Measurements from ENCODE around the gene FGGY.

FGGY gene

DNA sequence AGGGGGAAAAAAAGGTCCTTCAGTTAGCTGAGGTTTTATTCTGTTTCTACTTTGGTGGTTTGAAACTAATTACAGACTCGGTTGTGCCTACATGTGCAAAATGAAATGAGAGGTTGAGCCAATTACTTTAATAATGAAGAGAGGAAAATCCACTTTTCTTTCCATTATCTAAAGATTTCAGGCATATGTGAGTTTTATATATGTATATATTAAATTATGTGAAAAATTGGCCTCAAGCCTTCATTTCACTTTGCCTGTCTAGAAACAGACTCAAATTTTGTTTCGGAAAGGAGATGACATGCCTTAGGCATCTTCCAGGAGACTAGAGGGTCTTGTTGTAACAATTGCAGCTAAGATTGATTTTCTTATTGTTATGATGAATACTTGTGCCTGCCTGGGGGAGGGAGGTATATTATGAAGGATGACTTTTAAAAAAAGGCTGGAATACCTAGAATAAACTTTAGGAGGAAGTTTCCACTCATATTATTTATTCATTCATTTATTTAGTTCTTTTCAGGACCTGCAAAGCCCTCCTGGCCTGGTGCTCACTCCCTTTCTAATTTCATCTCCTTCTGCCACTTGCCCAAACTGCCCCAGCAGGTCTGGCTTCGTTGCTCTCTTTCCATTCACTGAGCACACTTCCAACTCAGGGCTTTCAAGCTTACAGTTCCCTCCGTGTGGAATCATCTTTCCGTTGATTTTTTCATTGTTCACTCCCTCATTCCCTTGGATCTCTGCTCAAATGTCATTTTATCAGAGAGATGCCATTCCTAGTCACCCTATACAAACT lies 423.6 kb downstream of the FGGY start:
- no peak overlapping the region for H3K4me3 ChIP-seq (ENCODE audit: low read depth, low read length)
- DNase-seq (ENCODE audit: low read depth), result no peak
- TF ChIP-seq POLR2A (IDR thresholded peaks at IDR 0.05; ENCODE audit: extremely low read depth, insufficient read length), result no peak
- TF ChIP-seq MYC (IDR thresholded peaks at IDR 0.05; ENCODE audit: low read depth, low read length), result no peak
- TF ChIP-seq, protein P1, sequence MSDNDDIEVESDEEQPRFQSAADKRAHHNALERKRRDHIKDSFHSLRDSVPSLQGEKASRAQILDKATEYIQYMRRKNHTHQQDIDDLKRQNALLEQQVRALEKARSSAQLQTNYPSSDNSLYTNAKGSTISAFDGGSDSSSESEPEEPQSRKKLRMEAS (IDR thresholded peaks at IDR 0.05; ENCODE audit: low read depth, low read length), result no peak
- TF ChIP-seq, protein P2, sequence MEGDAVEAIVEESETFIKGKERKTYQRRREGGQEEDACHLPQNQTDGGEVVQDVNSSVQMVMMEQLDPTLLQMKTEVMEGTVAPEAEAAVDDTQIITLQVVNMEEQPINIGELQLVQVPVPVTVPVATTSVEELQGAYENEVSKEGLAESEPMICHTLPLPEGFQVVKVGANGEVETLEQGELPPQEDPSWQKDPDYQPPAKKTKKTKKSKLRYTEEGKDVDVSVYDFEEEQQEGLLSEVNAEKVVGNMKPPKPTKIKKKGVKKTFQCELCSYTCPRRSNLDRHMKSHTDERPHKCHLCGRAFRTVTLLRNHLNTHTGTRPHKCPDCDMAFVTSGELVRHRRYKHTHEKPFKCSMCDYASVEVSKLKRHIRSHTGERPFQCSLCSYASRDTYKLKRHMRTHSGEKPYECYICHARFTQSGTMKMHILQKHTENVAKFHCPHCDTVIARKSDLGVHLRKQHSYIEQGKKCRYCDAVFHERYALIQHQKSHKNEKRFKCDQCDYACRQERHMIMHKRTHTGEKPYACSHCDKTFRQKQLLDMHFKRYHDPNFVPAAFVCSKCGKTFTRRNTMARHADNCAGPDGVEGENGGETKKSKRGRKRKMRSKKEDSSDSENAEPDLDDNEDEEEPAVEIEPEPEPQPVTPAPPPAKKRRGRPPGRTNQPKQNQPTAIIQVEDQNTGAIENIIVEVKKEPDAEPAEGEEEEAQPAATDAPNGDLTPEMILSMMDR (IDR thresholded peaks at IDR 0.05; ENCODE audit: low read depth, low read length), result no peak

DNA sequence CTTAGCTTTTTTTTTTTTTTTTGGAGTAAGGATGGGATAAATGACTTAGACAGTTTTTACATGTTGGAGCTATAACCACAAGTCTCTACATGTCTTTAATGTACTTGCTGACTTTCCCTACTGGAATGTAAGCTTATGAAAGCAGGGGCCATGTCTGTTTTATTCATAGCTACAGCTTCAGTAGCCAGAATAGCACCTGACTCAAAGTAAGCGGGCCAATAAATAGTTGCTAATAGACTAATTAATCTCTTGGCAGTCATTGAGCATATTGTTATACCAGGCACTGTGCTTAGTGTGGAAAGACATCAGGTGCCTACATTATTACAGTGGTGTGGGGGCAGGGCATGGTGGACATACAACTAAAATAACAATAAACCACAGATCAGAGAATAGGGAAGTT lies 433.4 kb downstream of the FGGY start:
- TF ChIP-seq MYC (IDR thresholded peaks at IDR 0.05; ENCODE audit: low read depth, low read length), result no peak
- TF ChIP-seq, protein P2 (IDR thresholded peaks at IDR 0.05; ENCODE audit: low read depth, low read length), result no peak
- TF ChIP-seq, protein P1 (IDR thresholded peaks at IDR 0.05; ENCODE audit: low read depth, low read length), result no peak
- TF ChIP-seq POLR2A (IDR thresholded peaks at IDR 0.05; ENCODE audit: extremely low read depth, insufficient read length), result no peak
- peak; percentile 24 for DNase-seq (ENCODE audit: low read depth)
- H3K4me3 ChIP-seq (ENCODE audit: low read depth, low read length), result no peak overlapping the region

DNA sequence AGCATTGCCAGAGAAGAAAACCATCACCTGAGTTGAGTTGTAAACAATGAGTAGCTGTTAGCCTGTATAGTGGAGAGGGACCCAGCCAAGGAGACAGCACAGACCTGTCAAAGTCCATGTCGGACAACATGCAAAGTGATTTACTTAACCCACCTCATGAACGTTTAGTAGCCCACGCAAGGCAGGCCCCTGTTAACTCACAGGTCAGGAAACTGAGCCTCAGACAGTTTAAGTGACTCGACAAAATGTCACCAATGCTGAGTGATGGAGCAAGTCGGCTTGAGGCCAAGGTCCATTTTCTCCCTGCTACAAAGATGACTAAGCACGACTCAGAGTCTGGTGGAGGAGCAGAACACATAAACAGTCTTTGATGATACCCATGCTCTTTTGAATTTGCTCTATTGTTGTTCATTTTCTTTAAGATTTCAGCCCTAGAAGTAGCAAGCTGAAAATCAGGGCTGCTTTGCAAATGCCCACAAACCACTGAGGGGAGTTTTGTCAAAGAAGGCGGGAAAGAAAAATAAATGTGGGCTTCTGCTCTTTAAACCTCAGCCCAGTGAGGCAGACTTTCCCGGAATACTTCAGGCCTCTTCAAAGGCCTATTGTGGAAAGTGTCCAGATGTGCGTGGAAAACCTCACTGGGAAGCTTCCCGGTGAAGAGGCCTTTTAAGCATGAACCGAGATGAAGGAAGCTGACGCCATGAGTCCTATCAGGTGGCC lies 434.0 kb downstream of the FGGY start:
- no peak overlapping the region for H3K4me3 ChIP-seq (ENCODE audit: low read depth, low read length)
- TF ChIP-seq MYC (IDR thresholded peaks at IDR 0.05; ENCODE audit: low read depth, low read length) (no peak), POLR2A (IDR thresholded peaks at IDR 0.05; ENCODE audit: extremely low read depth, insufficient read length) (no peak)
- TF ChIP-seq, protein P2 (IDR thresholded peaks at IDR 0.05; ENCODE audit: low read depth, low read length), result no peak
- TF ChIP-seq, protein P1 (IDR thresholded peaks at IDR 0.05; ENCODE audit: low read depth, low read length), result no peak
- DNase-seq (ENCODE audit: low read depth), result peak; percentile 83

DNA sequence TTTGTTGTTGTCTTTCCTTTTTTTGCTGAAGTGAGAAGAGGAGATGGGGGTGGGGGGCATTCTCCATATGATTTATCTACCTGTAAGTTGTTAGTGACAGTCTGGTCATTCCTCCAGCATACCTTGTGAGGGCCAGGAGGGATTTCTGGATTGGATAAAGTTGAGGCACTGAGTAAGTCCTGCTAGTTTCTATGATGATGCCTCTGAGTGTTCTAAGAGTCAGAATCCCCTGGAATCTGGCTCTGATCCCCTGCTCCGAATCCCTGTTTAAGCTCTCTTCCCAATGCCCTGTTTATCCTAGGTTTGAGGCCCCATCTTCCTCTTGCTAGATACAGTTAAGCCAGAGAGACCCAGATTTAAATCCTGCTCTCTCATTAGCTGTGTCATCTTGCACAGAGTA lies 434.7 kb downstream of the FGGY start:
- DNase-seq (ENCODE audit: low read depth), result no peak
- TF ChIP-seq, protein P1 (IDR thresholded peaks at IDR 0.05; ENCODE audit: low read depth, low read length), result no peak
- no peak for TF ChIP-seq MYC (IDR thresholded peaks at IDR 0.05; ENCODE audit: low read depth, low read length)
- no peak for TF ChIP-seq POLR2A (IDR thresholded peaks at IDR 0.05; ENCODE audit: extremely low read depth, insufficient read length)
- TF ChIP-seq, protein P2 (IDR thresholded peaks at IDR 0.05; ENCODE audit: low read depth, low read length), result no peak

DNA sequence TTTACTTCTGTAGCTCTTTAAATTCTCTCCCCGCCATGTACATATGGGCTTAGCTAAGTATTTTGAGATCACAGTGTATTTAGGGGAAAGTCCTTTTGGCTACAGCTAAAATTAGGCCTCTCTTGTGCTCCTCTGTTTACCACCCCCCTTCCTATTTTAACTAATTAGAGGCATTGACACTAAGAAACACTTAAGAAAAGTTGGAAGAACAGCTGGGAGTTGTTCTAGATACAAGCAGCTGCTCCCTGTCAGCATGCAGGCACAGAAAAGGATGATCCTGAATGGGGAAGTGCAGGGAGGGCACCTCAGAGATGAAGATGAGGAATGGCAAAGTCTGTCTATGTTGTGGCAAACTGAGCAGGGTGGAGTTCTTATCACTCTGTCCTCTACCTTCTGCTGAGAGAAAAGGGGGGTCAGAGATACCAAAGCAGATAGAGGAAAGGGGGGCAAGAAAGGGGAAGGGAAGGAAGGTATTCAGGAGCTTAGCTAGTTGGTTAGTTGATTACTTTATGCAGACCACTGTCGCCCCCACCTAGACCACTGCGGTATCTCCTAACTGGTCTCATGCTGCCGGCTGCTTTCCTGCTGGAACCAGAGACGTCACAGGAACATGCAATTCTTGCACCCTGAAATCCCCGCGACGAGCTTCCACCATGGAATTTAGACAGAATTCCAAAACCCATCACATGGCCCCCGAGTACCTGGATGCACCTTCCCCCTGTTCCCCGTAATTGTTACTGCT lies 435.5 kb downstream of the FGGY start:
- DNase-seq (ENCODE audit: low read depth), result peak; percentile 71
- TF ChIP-seq, protein P2 (IDR thresholded peaks at IDR 0.05; ENCODE audit: low read depth, low read length), result peak; percentile 59
- TF ChIP-seq POLR2A (IDR thresholded peaks at IDR 0.05; ENCODE audit: extremely low read depth, insufficient read length), result no peak
- H3K4me3 ChIP-seq (ENCODE audit: low read depth, low read length), result no peak overlapping the region

More for the DNA sequence above, 434.7 kb downstream of the FGGY start:
- H3K4me3 ChIP-seq (ENCODE audit: low read depth, low read length), result no peak overlapping the region
